ENCODE measurements around the gene CCDC146.

- TF ChIP-seq POLR2A (IDR thresholded peaks at IDR 0.05), result no peak
- no peak for TF ChIP-seq CTCF (IDR thresholded peaks at IDR 0.05 in 8 of 11, conservative IDR thresholded peaks at IDR 0.05 in 3 of 11)
Observed at GRCh38 chr7:77309714-77310220, 187.4 kb downstream of the CCDC146 start.

All from spleen (tissue), 7 donors.